Epithelial cell of esophagus (primary cell): ENCODE results near the gene PSMD6.

Experiments
- DNase-seq: peaks from one replicate; pipeline ENCODE4 v3.0.0; 2010; ENCODE audit warnings: low read depth
- H3K4me3 ChIP-seq: 2 replicates; pipeline ENCODE4 v1.5.1; 2011; ENCODE audit warnings: mild to moderate bottlenecking, low read length, control low read depth
- TF ChIP-seq, protein P1 (sequence below): IDR thresholded peaks from 2 replicates; pipeline ENCODE4 v1.5.1; 2011; ENCODE audit warnings: low read depth, mild to moderate bottlenecking, low read length, control low read depth, inconsistent platforms; ENCODE audit not compliant: insufficient read depth; ENCODE audit errors: missing control alignments

Gene PSMD6

GRCh38 chr3:63977893-63978292 lies 45.4 kb downstream of the PSMD6 start:
- no peak for DNase-seq
- no peak overlapping the region for H3K4me3 ChIP-seq
- TF ChIP-seq, protein P1, sequence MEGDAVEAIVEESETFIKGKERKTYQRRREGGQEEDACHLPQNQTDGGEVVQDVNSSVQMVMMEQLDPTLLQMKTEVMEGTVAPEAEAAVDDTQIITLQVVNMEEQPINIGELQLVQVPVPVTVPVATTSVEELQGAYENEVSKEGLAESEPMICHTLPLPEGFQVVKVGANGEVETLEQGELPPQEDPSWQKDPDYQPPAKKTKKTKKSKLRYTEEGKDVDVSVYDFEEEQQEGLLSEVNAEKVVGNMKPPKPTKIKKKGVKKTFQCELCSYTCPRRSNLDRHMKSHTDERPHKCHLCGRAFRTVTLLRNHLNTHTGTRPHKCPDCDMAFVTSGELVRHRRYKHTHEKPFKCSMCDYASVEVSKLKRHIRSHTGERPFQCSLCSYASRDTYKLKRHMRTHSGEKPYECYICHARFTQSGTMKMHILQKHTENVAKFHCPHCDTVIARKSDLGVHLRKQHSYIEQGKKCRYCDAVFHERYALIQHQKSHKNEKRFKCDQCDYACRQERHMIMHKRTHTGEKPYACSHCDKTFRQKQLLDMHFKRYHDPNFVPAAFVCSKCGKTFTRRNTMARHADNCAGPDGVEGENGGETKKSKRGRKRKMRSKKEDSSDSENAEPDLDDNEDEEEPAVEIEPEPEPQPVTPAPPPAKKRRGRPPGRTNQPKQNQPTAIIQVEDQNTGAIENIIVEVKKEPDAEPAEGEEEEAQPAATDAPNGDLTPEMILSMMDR = no peak

GRCh38 chr3:63976872-63977200 lies 46.5 kb downstream of the PSMD6 start:
- no peak overlapping the region for H3K4me3 ChIP-seq
- TF ChIP-seq, protein P1 = no peak
- DNase-seq = no peak

DNA sequence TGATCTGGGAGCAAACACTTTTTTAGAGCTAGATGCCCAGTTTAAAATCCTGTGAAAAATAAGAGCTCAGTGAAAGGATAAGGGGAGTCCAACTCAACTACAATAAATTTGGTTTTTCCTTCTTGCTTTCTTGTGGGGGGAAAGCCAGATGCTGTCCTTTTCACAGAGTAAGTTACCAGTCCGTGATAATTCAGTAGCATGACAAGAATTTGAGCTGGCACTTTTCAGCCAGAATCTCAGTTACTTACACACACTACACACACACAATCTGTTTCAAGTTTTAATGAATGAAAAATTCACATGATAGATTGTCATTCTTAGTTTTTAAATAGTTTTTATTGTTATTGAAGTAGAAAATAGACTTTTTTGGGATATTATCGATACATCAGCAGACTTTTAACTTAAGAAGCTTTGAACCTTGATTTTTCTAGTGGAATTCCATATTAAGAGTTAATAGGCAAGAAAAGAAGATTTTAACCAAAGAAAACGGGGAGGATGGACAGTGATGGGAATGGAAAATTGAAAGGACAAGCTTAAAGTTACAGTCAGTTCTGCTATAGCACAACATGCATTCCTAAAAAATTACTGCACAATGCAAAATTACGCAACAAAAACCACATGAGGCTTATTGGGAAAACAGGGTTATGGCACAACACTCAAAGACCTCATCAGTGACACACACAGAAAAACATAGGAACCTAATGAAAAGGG lies 47.0 kb downstream of the PSMD6 start:
- TF ChIP-seq, protein P1 = no peak
- H3K4me3 ChIP-seq = no peak overlapping the region
- DNase-seq = peak; percentile 96

DNA sequence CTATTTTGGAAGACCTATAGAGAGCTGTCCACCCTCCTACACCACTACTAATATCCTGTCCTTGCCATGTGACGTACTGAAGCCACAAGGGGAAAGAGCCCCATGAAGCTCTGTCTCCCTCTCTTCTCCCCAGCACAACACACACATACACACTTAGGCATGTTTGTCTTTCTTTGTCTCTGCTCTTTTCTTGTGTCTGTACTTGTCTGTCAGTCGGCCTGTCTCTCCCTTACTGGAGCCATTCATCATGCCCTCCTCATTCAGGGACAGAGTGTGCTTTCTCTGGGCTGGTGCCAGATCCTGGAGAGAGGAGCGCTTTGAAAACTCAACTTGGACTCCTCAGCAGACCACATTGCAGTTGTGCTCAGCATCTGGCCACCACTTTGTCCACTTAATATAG lies 47.6 kb downstream of the PSMD6 start:
- peak; percentile 92 for DNase-seq
- H3K4me3 ChIP-seq = no peak overlapping the region
- TF ChIP-seq, protein P1 = no peak

DNA sequence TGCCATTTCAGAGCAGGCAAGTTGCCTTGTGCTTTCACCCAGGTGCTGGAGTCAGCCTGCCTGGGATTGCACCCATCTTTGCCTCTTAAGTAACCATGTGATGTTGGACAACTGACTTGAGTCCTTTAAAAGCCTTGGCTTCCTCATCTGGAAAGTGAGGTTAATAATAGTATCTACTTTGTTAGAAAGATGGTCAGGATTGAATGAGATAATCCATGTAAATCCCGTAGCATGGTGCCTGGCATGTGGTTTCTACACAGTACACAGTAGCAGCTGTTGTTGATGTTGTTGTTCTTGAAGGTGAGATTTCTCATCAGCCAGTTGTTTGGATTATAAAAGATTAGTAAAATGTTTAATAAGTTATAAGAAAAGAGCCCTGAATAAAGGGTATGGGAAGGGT lies 48.8 kb downstream of the PSMD6 start:
- TF ChIP-seq, protein P1 = no peak
- no peak for DNase-seq
- no peak overlapping the region for H3K4me3 ChIP-seq

GRCh38 chr3:63973406-63973805 lies 49.9 kb downstream of the PSMD6 start:
- TF ChIP-seq, protein P1 = no peak
- H3K4me3 ChIP-seq = no peak overlapping the region
- no peak for DNase-seq

DNA sequence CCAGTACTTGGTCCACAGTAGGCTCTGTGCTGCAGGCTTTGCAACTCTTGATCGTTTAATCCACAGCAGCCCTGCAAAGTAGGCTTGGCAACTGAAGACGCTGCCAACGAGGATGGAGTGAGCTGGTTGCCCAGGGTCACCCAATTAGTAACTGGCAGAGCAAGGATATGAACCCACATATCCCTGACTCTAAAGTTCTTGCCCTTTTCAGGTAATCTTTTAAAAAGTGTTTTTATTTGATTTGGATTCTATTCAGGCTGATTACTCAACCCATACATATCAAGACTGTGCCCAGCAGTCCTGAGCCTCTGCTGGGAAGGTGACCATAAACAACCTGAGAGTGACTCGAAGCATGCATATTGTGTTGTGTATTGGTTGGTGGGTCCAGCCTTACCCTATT lies 50.3 kb downstream of the PSMD6 start:
- no peak for DNase-seq
- TF ChIP-seq, protein P1 = no peak
- H3K4me3 ChIP-seq = no peak overlapping the region
